Adrenal gland (tissue), 12 donors: ENCODE data around the gene SAP30BP. TPM values are rescaled to one million over a fixed set of nuclear protein-coding genes. Genes with fewer than 3 reads are reported as not detected.

Source experiments
- DNase-seq, 7 donors: peaks; one replicate each; pipeline ENCODE4 v3.0.0-alpha.2; 2019 to 2020
- H3K27ac ChIP-seq, 5 donors: fragments of 200-600 bp; sonication (generic) in 4 of 5; 1 replicate in 3 of 5; 2 replicates in 2 of 5; pipeline versions ENCODE4 v1.5.1 to v1.8.0; 2016 to 2020; ENCODE audit warnings: mild to moderate bottlenecking in 1 of 5
- H3K27me3 ChIP-seq: fragments of 200-600 bp; 2 replicates; pipeline ENCODE4 v1.8.0; 2021
- H3K36me3 ChIP-seq, 2 donors: fragments of 200-600 bp; replicated peaks in 1 of 2; 1 replicate in 1 of 2; 2 replicates in 1 of 2; pipeline versions ENCODE4 v1.5.1 to v1.8.0; 2018 to 2022
- H3K4me1 ChIP-seq, 2 donors: fragments of 200-600 bp; replicated peaks in 1 of 2; 1 replicate in 1 of 2; 2 replicates in 1 of 2; pipeline versions ENCODE4 v1.5.1 to v1.8.0; 2018 to 2021
- H3K4me3 ChIP-seq, 4 donors: fragments of 200-600 bp; sonication (generic) in 3 of 4; one replicate each; pipeline ENCODE4 v1.5.1; 2016 to 2018
- H3K9me3 ChIP-seq, 3 donors: fragments of 200-600 bp; sonication (generic) in 1 of 3; replicated peaks in 1 of 3; 1 replicate in 2 of 3; 2 replicates in 1 of 3; pipeline versions ENCODE4 v1.5.1 to v1.8.0; 2016 to 2021
- POLR2A ChIP-seq, 2 donors: fragments of 450-650 bp; IDR thresholded peaks; one replicate each; pipeline ENCODE4 v1.6.1; 2017; ENCODE audit warnings: antibody characterized with exemption in 2 of 2, mild to moderate bottlenecking in 2 of 2, moderate library complexity in 1 of 2
- WGBS, 4 donors: extraction: QIAGEN DNeasy Blood & Tissue Kit in 2 of 4; methylation state at CpG; one replicate each; pipeline versions ENCODE4 v1.1.5 to v1.1.7; 2013 to 2017; 5-methylcytosine and 5-hydroxymethylcytosine counted together
- intact Hi-C, 2 donors: fragments of 100-400 bp; cut with DNase I; formaldehyde crosslinking; loops; one replicate each; pipeline versions ENCODE4 v1.14.1 to v1.15.0; 2022 to 2023
- polyA plus RNA-seq, 3 donors: library from polyadenylated mRNA; stranded (reverse); fragments of 200-250 nt in 2 of 3; fragments of 350-450 nt in 1 of 3; fragmentation: Illumina TruSeq in 1 of 3; extraction: RNeasy Lipid Tissue Mini Kit (QIAGEN cat#74804) in 1 of 3; gene quantifications; one replicate each; pipeline ENCODE4 v1.2.3, GENCODE V29; 2013 to 2014
- total RNA-seq, 9 donors: library from RNA; depleted of rRNA in 4 of 9; stranded (reverse); fragments of >200 nt in 4 of 9; fragments of 120-200 nt in 1 of 9; fragmentation: NEBNext Ultra II Directional in 1 of 9; extraction: Animal tissue kit (Norgen Biotek cat#: 25700) in 1 of 9; gene quantifications; one replicate each; pipeline versions ENCODE4 v1.1.0 to v1.2.4, GENCODE V29; 2013 to 2023
- TF ChIP-seq, protein P1 (sequence below), 6 experiments: fragments of 450-650 bp in 4 of 6; fragments of 200-600 bp in 2 of 6; sonication (generic) in 1 of 6; IDR thresholded peaks; 1 replicate in 5 of 6; 2 replicates in 1 of 6; pipeline versions ENCODE4 v1.5.1 to v1.8.0; 2016 to 2021; ENCODE audit warnings: antibody characterized with exemption in 6 of 6, mild to moderate bottlenecking in 2 of 6, moderate library complexity in 1 of 6
- donor health status: healthy with polysubstance abuse.
- donor health status: Bipolar disorder and iron deficiency.
- donor health status: DM: yes; HTN: yes; CAD: no.
- donor health status: DM: no; HTN: no; CAD: no.
- donor health status: DM: no; HTN: no; CAD: no.
- donor health status: DM: yes; HTN: yes; CAD: no.

Gene SAP30BP
- total and polyA plus RNA-seq, 12 donors = 45.3 to 130 (median 69.1) TPM

GRCh38 chr17:75691801-75692626, 24.9 kb downstream of the SAP30BP start:
- no peaks in the 10 kb centered on the region for H3K27me3 ChIP-seq
- H3K4me1 ChIP-seq = peaks cover 4 to 43% of the 10 kb centered on the region in 2 donors
- WGBS, 4 donors = 86 to 91% (median 88%) methylated on average over 8 to 14 of the region's 14 CpGs
- no peak overlapping the region for H3K4me3 ChIP-seq
- no peak overlapping the region for H3K27ac ChIP-seq
- no peaks in the 10 kb centered on the region for H3K9me3 ChIP-seq
- no peak for TF ChIP-seq POLR2A (IDR thresholded peaks at IDR 0.05)
- TF ChIP-seq, protein P1, sequence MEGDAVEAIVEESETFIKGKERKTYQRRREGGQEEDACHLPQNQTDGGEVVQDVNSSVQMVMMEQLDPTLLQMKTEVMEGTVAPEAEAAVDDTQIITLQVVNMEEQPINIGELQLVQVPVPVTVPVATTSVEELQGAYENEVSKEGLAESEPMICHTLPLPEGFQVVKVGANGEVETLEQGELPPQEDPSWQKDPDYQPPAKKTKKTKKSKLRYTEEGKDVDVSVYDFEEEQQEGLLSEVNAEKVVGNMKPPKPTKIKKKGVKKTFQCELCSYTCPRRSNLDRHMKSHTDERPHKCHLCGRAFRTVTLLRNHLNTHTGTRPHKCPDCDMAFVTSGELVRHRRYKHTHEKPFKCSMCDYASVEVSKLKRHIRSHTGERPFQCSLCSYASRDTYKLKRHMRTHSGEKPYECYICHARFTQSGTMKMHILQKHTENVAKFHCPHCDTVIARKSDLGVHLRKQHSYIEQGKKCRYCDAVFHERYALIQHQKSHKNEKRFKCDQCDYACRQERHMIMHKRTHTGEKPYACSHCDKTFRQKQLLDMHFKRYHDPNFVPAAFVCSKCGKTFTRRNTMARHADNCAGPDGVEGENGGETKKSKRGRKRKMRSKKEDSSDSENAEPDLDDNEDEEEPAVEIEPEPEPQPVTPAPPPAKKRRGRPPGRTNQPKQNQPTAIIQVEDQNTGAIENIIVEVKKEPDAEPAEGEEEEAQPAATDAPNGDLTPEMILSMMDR (IDR thresholded peaks at IDR 0.05) = no peak
- no peak for DNase-seq
- intact Hi-C loops = no loop called here
- no peaks in the 10 kb centered on the region for H3K36me3 ChIP-seq

DNA sequence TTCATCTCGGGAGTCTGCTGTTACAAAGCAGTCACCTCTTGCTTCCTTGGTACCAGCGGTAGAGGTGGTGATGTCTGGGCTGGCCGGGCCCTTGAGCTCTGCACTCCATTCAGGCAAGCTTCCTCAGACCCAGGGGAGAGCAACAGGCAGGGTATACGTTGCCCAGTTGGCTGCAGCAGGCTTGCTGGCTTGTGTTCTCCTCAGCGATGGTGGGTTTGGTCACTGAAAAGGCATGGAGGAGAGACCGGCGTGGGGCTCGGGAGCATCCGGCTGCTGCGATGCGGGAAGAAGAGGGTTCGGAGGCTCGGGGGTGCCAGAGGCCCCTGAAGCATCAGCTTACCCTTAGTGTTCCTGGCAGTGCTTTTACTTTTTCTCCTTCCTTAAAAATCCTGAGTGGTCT, 25.8 kb downstream of the SAP30BP start:
- no peak for DNase-seq
- Histone ChIP-seq H3K36me3 (no peaks in the 10 kb centered on the region), H3K27ac (peak overlapping the region in 3 of 5 donors; percentile 6 to 68 (median 25)), H3K9me3 (no peaks in the 10 kb centered on the region), H3K27me3 (no peaks in the 10 kb centered on the region), H3K4me1 (peaks cover 0 to 46% of the 10 kb centered on the region in 2 donors), H3K4me3 (no peak overlapping the region)
- WGBS, 4 donors = 87 to 91% (median 90%) methylated on average over 11 to 13 of the region's 13 CpGs
- intact Hi-C loops = no loop called here
- TF ChIP-seq, protein P1 (IDR thresholded peaks at IDR 0.05) = no peak

DNA sequence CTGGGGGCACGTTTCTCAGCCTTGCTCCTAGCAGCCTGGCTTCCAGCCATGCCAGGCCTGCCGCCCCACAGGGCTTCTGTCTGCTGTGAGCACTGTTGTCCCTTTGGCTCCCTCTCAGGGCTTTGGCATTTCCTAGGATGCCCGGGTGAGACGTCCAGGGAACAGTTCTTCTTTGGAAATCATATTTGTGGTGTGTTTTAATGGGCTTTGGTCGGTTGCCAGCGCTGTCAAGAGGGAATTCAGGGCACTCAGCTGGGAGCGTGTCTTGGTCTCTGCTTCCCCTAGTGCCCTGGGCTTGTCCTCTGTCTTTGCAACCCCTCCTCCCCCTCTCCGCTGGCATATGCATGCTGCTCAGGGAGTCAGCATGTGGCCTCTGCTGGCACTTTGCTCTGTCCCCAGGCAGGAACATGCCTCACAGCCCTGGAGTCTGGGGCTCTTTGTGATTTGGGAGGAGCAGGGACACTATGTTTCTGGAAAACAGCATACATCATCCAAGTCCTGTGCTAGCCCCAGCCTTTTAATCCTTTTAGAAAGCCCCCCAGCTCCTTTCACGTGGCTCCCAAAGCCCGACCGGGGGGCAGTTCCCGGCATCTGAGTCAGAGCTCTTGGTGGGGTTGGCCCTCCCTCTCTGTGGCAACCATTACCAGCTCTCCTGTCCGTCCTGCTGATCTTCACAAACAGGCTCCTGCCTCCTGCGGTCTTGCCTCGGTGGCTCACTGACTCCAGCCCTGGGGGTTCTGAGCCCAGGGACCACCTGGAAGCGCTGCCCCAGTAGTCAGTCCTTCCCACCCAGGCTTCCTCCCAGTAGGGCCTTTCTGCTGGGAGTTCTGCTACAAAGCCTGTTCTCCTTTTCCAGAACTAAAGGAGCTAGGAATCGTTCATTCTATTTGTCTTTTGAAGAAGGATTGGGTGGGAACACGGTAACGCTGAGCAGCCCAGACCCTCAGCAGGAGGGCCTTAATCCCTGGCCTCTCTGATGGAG, 26.7 kb downstream of the SAP30BP start:
- DNase-seq = peak in 5 of 7 donors; percentile 25 to 96 (median 53)
- H3K4me1 ChIP-seq = peaks cover 0 to 38% of the 10 kb centered on the region in 2 donors
- TF ChIP-seq, protein P1 (IDR thresholded peaks at IDR 0.05) = no peak
- TF ChIP-seq POLR2A (IDR thresholded peaks at IDR 0.05) = no peak
- no peaks in the 10 kb centered on the region for H3K27me3 ChIP-seq
- peak overlapping the region in 3 of 5 donors; percentile 25 to 68 (median 35) for H3K27ac ChIP-seq
- no peaks in the 10 kb centered on the region for H3K9me3 ChIP-seq
- H3K4me3 ChIP-seq = no peak overlapping the region
- 68 to 76% (median 72%) methylated on average over 17 to 19 of the region's 19 CpGs for WGBS, 4 donors
- intact Hi-C loops = no loop called here
- no peaks in the 10 kb centered on the region for H3K36me3 ChIP-seq

DNA sequence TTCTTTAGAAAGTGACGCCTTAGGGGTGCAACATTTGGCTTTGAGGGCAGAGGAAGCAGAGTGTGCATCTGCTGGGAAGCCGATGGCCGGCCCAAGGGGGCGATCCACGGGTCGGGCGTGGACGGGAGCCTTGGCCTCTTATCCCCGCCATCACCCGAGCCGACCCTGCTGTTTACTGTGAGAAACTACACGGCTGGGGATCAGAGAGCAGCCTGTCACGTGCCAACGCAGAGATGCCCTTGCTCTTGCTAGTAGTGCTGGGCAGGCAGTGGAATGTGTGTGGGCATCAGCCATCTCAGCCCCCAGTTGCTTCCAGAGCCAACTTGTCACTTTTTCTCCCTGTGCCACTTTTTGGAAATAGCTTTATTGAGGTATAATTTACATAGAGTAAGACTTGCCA, 27.4 kb downstream of the SAP30BP start:
- TF ChIP-seq, protein P1 (IDR thresholded peaks at IDR 0.05) = no peak
- no peak for DNase-seq
- peaks cover 0 to 1% of the 10 kb centered on the region in 2 donors for H3K36me3 ChIP-seq
- H3K4me1 ChIP-seq = peaks cover 0 to 30% of the 10 kb centered on the region in 2 donors
- intact Hi-C loops = no loop called here
- peak overlapping the region in 3 of 5 donors; percentile 25 to 68 (median 35) for H3K27ac ChIP-seq
- H3K9me3 ChIP-seq = no peaks in the 10 kb centered on the region
- no peak overlapping the region for H3K4me3 ChIP-seq
- no peaks in the 10 kb centered on the region for H3K27me3 ChIP-seq
- 67 to 80% (median 75%) methylated on average over 2 to 14 of the region's 14 CpGs for WGBS, 4 donors
